MM.1S (cell line): ENCODE results near the gene STX3.
"Not testable (repeated sequence)": the region's sequence is repeated elsewhere in the genome, so short reads cannot be mapped to it uniquely, and the experiment has no call there.

Experiments used
- DNase-seq: peaks from one replicate; pipeline ENCODE4 v3.0.0-alpha.2; 2015
- H2AFZ ChIP-seq: fragments of 300-600 bp; sonication (generic); 2 replicates; pipeline ENCODE4 v1.6.0; 2016; ENCODE audit warnings: antibody characterized with exemption, low read length
- H3F3A ChIP-seq: fragments of 300-600 bp; sonication (generic); 2 replicates; pipeline ENCODE4 v1.6.1; 2016; ENCODE audit warnings: mild to moderate bottlenecking, antibody characterized with exemption, low read length, moderate library complexity, mixed read lengths; ENCODE audit not compliant: insufficient read depth
- H3K27ac ChIP-seq: fragments of 300-600 bp; sonication (generic); 2 replicates; pipeline ENCODE4 v1.5.1; 2016; ENCODE audit warnings: mild to moderate bottlenecking, low read length
- H3K27me3 ChIP-seq: fragments of 300-600 bp; sonication (generic); replicated peaks from 2 replicates; pipeline ENCODE4 v1.6.0; 2016; ENCODE audit warnings: low read length; ENCODE audit not compliant: insufficient read depth
- H3K36me3 ChIP-seq: fragments of 300-600 bp; sonication (generic); replicated peaks from 2 replicates; pipeline ENCODE4 v1.6.1; 2016; ENCODE audit warnings: mild to moderate bottlenecking, low read length, mixed read lengths; ENCODE audit not compliant: insufficient read depth
- H3K4me1 ChIP-seq: fragments of 300-600 bp; sonication (generic); 2 replicates; pipeline ENCODE4 v1.6.1; 2016; ENCODE audit warnings: low read length, mixed read lengths
- H3K4me2 ChIP-seq: fragments of 300-600 bp; sonication (generic); 2 replicates; pipeline ENCODE4 v1.6.0; 2016; ENCODE audit warnings: low read depth, low read length
- H3K4me3 ChIP-seq: fragments of 300-600 bp; sonication (generic); 2 replicates; pipeline ENCODE4 v1.5.1; 2016; ENCODE audit warnings: low read length, mixed read lengths
- H3K79me2 ChIP-seq: fragments of 300-600 bp; sonication (generic); 2 replicates; pipeline ENCODE4 v1.6.1; 2016; ENCODE audit warnings: mixed run types, low read length, mixed read lengths
- H3K9ac ChIP-seq: fragments of 300-600 bp; sonication (generic); 2 replicates; pipeline ENCODE4 v1.6.1; 2016; ENCODE audit warnings: low read length, mixed read lengths
- H3K9me2 ChIP-seq: fragments of 300-600 bp; sonication (generic); replicated peaks from 2 replicates; pipeline ENCODE4 v1.6.1; 2016; ENCODE audit warnings: mild to moderate bottlenecking, low read length, mixed read lengths; ENCODE audit not compliant: insufficient read depth
- H3K9me3 ChIP-seq: fragments of 300-600 bp; sonication (generic); replicated peaks from 2 replicates; pipeline ENCODE4 v1.6.1; 2016; ENCODE audit warnings: mild to moderate bottlenecking, low read length, mixed read lengths; ENCODE audit not compliant: insufficient read depth
- H4K20me1 ChIP-seq: fragments of 300-600 bp; sonication (generic); 2 replicates; pipeline ENCODE4 v1.6.1; 2016; ENCODE audit warnings: mild to moderate bottlenecking, low read length, moderate library complexity, mixed read lengths; ENCODE audit not compliant: insufficient read depth
- CTCF ChIP-seq: fragments of 300-600 bp; sonication (generic); IDR thresholded peaks from 2 replicates; pipeline ENCODE4 v1.5.1; 2016; ENCODE audit warnings: antibody characterized with exemption, low read length, mixed read lengths
- EZH2 ChIP-seq: fragments of 300-600 bp; sonication (generic); optimal IDR thresholded peaks from 2 replicates; pipeline ENCODE3; 2017; ENCODE audit warnings: low read depth, mild to moderate bottlenecking, antibody characterized with exemption, low read length, mixed read lengths
- EZH2phosphoT487 ChIP-seq: fragments of 300-600 bp; sonication (generic); IDR thresholded peaks from 2 replicates; pipeline ENCODE4 v1.6.1; 2018; ENCODE audit warnings: antibody characterized with exemption, low read length

Gene STX3

GRCh38 chr11:59813364-59813763 lies 58.2 kb downstream of the STX3 start:
- Histone ChIP-seq H3K4me3 (0 out of 2 replicates have a peak overlapping the region, but pooled peaks have one; percentile 24), H3K36me3 (no peaks in the 10 kb centered on the region), H3K27me3 (no peaks in the 10 kb centered on the region), H3K9me2 (no peaks in the 10 kb centered on the region), H3K27ac (peak overlapping the region; percentile 36; the same call in 1 of the 2 replicates), H4K20me1 (no peaks in the 10 kb centered on the region), H3K9me3 (no peaks in the 10 kb centered on the region), H3K9ac (no peak overlapping the region), H3F3A (peaks cover 25% of the 10 kb centered on the region), H3K79me2 (peaks cover 24% of the 10 kb centered on the region), H3K4me1 (peaks cover 35% of the 10 kb centered on the region), H3K4me2 (peak overlapping the region; percentile 40; the same call in 1 of the 2 replicates), H2AFZ (peak overlapping the region; percentile 61; the same call in 1 of the 2 replicates)
- DNase-seq: no peak
- TF ChIP-seq EZH2: no peak

GRCh38 chr11:59814021-59814420 lies 58.8 kb downstream of the STX3 start:
- peak overlapping the region; percentile 69 for H2AFZ ChIP-seq
- peak; percentile 42 for DNase-seq
- no peaks in the 10 kb centered on the region for H3K9me3 ChIP-seq
- peak overlapping the region; percentile 43; the same call in 1 of the 2 replicates for H3K9ac ChIP-seq
- peak overlapping the region; percentile 80 for H3K4me2 ChIP-seq
- TF ChIP-seq CTCF: no peak
- no peak for TF ChIP-seq EZH2
- no peak for TF ChIP-seq EZH2phosphoT487
- H3K27ac ChIP-seq: peak overlapping the region; percentile 36; the same call in 1 of the 2 replicates
- H3K79me2 ChIP-seq: peaks cover 18% of the 10 kb centered on the region
- no peaks in the 10 kb centered on the region for H4K20me1 ChIP-seq
- H3K36me3 ChIP-seq: no peaks in the 10 kb centered on the region
- peaks cover 42% of the 10 kb centered on the region for H3K4me1 ChIP-seq
- H3F3A ChIP-seq: peaks cover 32% of the 10 kb centered on the region
- peak overlapping the region; percentile 46 for H3K4me3 ChIP-seq
- H3K9me2 ChIP-seq: no peaks in the 10 kb centered on the region
- H3K27me3 ChIP-seq: no peaks in the 10 kb centered on the region

- no peak overlapping the region for H2AFZ ChIP-seq
- H3K36me3 ChIP-seq: no peaks in the 10 kb centered on the region
- no peak overlapping the region for H3K4me3 ChIP-seq
These were observed 60.6 kb downstream of the STX3 start for GRCh38 chr11:59815754-59816153.

GRCh38 chr11:59816434-59816833 lies 61.3 kb downstream of the STX3 start:
- H3K4me2 ChIP-seq, H3K27ac ChIP-seq: not testable (repeated sequence)

More at GRCh38 chr11:59815754-59816153, 60.6 kb downstream of the STX3 start:
- Histone ChIP-seq H4K20me1 (no peaks in the 10 kb centered on the region), H3K27ac (no peak overlapping the region), H3K27me3 (no peaks in the 10 kb centered on the region), H3K79me2 (0 out of 2 replicates have a peak, but pooled peaks cover 4% of the 10 kb centered on the region), H3F3A (peaks cover 27% of the 10 kb centered on the region), H3K9ac (no peak overlapping the region), H3K4me1 (peaks cover 42% of the 10 kb centered on the region), H3K4me2 (no peak overlapping the region), H3K9me2 (no peaks in the 10 kb centered on the region), H3K9me3 (no peaks in the 10 kb centered on the region)
- TF ChIP-seq EZH2phosphoT487: no peak
- DNase-seq: no peak

More at GRCh38 chr11:59816434-59816833, 61.3 kb downstream of the STX3 start:
- H3K9me3 ChIP-seq, H3K4me3 ChIP-seq, H3K27me3 ChIP-seq, H3K36me3 ChIP-seq, H4K20me1 ChIP-seq, H3K9me2 ChIP-seq, H2AFZ ChIP-seq, H3K79me2 ChIP-seq, DNase-seq, H3K9ac ChIP-seq: not testable (repeated sequence)
- H3F3A ChIP-seq: peaks cover 24% of the 10 kb centered on the region
- H3K4me1 ChIP-seq: peaks cover 37% of the 10 kb centered on the region
